GM21390 (cell line): Measurements from ENCODE around the gene CARTPT.

Experiments used
- ATAC-seq: cut with Tn5 transposase; IDR thresholded peaks from one replicate; pipeline ENCODE4 v1.9.1; 2021; ENCODE audit not compliant: unreplicated experiment

CARTPT gene

DNA sequence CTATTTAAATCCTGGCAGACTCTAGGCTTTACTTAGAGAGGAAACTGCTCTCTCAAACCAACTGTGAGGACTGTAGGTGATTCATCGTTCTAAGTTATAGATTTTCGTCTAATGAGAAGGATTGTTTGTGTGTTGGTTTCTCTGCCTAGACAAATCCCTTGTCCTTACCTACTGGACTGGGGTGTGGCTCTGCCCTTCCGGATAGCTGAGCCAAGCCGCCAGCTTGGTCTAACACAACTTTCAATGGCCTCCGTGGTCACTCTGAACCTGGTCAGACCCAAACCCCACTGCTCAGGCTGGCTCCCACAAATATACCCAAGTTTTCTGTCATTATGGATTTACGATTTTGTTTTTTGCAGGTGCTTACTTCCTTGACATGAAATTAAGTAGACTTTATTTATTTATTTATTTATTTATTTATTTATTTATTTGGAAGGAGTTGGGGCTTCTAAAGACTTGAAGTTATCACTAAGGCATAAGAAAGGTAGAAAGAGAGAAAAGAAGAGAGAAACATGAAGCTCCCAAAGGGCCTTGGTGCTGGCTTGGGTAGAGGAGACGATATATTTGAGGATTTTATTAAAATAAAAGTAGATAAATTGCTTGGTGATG is 19.0 kb downstream of the CARTPT start:
- no peak for ATAC-seq

- no peak for ATAC-seq
Observed at GRCh38 chr5:71738662-71739361, 19.7 kb downstream of the CARTPT start.

DNA sequence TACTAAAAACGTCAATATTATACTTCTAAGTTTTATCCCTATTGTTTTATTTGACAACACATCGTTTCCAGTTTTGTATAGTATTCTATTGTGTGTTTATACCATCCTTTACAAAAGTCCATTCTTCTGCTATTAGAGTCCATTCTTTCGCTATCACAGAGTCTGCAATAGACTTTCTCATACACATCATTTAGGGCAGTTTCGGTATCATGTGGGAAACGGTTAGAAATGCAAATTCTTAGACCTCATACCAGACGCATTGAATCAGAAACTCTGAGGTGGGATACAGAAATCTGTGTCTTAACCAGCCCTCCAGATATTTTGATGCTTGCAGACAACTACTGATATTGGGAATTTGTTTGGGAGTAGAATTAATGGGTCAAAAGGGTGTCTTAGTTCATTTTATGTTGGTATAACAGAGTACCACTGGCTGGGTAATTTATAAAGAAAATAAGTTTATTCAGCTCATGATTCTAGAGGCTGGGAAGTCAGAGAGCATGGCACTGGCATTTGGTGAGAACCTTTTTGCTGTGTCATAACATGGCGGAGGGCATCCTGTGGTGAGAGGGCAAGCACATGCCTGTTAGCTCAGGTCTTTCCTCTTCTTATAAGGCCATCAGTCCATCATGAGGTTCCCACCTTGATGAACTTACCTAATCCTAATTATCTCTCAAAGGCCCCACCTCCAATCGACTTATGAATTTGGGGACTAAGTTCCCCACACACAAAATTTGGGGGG is 21.1 kb downstream of the CARTPT start:
- ATAC-seq = peak; percentile 90

GRCh38 chr5:71743155-71743554 is 24.1 kb downstream of the CARTPT start:
- ATAC-seq = no peak

- no peak for ATAC-seq
Observed at GRCh38 chr5:71744009-71744790, 25.1 kb downstream of the CARTPT start.

DNA sequence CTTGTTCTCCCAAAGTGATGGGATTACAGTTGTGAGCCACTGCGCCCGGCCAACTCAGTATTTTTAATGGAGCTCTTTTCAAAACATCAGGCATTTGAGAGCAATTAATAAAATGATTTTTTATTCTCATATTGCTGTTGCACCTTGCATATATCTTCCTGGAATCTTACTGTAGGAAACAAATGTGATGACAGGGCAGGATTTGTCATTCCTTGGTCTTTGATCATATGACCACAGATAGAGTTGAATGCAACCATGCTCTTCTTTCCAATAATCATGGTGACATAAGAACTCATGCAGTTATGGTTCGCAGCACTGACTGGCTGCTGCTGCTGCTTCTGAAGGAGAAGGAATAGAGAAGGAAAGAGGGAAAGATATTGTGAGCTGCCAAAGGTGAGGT is 28.1 kb downstream of the CARTPT start:
- ATAC-seq = no peak

DNA sequence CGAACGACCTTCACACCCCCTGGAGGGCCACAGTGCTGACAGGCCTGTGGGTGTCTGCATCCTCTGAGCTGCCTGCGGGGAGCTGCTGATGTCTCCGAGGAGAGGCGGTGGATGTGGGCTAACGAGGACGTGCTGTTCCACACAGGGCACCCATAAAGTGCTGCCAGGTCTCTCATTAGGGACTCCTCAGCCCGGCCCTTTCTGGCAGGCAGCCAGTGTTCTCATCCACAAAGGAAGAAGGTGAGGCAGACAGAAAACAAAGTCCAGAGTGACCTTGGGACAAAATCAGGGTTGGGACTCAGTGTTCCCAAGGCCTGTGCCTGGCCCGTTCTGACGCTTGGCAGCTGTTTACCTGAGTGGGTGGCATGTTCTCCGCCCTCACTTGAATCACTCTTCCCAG is 29.3 kb downstream of the CARTPT start:
- no peak for ATAC-seq

- ATAC-seq = no peak
Observed at GRCh38 chr5:71751422-71751821, 32.3 kb downstream of the CARTPT start.

GRCh38 chr5:71752441-71753190 is 33.5 kb downstream of the CARTPT start:
- ATAC-seq = no peak

DNA sequence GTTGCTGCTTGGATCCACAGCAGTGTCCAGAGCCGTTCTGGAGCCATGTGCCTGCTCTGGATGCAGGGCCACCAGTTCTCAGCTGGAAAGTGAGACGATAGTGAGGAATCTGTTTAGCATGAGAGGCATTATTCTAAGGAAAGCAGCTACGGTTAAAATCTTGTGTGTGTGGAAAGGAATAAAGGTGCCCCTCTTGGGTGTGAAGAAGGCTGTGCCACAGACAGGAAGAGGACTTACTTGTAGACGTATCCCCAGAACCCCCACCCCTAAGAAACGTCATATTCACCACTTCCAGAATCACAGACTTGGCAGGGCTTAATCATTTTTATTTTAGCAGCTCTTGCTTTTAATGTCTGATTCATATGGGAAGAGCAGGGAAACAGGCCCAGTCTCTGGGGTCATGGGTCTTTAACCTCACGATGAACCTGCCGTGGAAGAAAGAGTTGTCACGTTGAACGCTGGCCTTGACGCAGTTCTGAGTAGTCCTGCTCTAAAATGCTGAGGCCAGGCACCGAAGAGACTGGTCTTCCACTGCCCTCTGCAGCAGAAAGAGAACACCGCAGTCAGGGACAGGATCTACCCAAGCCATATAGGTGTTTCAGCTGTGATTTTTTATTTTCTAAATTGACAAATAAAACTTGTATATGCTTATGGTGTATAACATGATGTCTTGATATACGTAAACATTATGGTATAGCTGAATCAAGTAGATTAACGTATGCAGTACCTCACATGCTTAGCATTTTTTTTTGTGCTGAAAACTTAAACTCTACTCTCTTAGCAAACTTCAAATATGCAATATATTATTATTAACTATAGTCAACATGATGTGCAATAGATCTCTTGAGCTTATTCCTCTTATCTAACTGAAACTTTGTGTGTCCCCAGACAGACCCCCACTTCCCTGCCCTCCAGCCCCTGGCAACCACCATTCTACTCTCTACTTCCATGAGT is 38.8 kb downstream of the CARTPT start:
- peak; percentile 71 for ATAC-seq

GRCh38 chr5:71762826-71763225 is 43.8 kb downstream of the CARTPT start:
- no peak for ATAC-seq

- ATAC-seq = no peak
Observed at GRCh38 chr5:71767661-71768060, 48.6 kb downstream of the CARTPT start.

GRCh38 chr5:71769287-71769686 is 50.2 kb downstream of the CARTPT start:
- no peak for ATAC-seq

GRCh38 chr5:71770381-71770780 is 51.3 kb downstream of the CARTPT start:
- ATAC-seq = no peak
